GM21447 (cell line): Measurements from ENCODE around the gene RASA4.
"Not testable (repeated sequence)": the region's sequence is repeated elsewhere in the genome, so short reads cannot be mapped to it uniquely, and the experiment has no call there.

Source experiments
- ATAC-seq: cut with Tn5 transposase; IDR thresholded peaks from one replicate; pipeline ENCODE4 v1.9.1; 2021; ENCODE audit not compliant: unreplicated experiment

The RASA4 gene

GRCh38 chr7:102544372-102544771, 72.2 kb downstream of the RASA4 start:
- not testable (repeated sequence) for ATAC-seq

GRCh38 chr7:102543596-102543995, 73.0 kb downstream of the RASA4 start, which contains the start of gene UPK3BL2:
Gene UPK3BL2, minus strand, starts transcription at chr7:102543696. Its CDS starts 60 bp downstream, at chr7:102543636.
- ATAC-seq: not testable (repeated sequence)

- ATAC-seq: not testable (repeated sequence)
Measured at GRCh38 chr7:102542771-102543170, 73.8 kb downstream of the RASA4 start.

- not testable (repeated sequence) for ATAC-seq
Measured at GRCh38 chr7:102542083-102542482, 74.5 kb downstream of the RASA4 start.

GRCh38 chr7:102540604-102541003, 76.0 kb downstream of the RASA4 start:
- not testable (repeated sequence) for ATAC-seq

GRCh38 chr7:102535062-102535615, 81.4 kb downstream of the RASA4 start:
- not testable (repeated sequence) for ATAC-seq

GRCh38 chr7:102532127-102532526, 84.4 kb downstream of the RASA4 start:
- not testable (repeated sequence) for ATAC-seq

- not testable (repeated sequence) for ATAC-seq
Measured at GRCh38 chr7:102531583-102531982, 85.0 kb downstream of the RASA4 start.

- not testable (repeated sequence) for ATAC-seq
Measured at GRCh38 chr7:102527822-102528793, 88.4 kb downstream of the RASA4 start.

- ATAC-seq: not testable (repeated sequence)
Measured at GRCh38 chr7:102527182-102527581, 89.4 kb downstream of the RASA4 start.

GRCh38 chr7:102524803-102525202, 91.8 kb downstream of the RASA4 start:
- ATAC-seq: not testable (repeated sequence)
